GM21737 (cell line): ENCODE measurements around the gene OXNAD1.
A peak's percentile ranks its signal among the peaks of the same experiment; 100 is the strongest.

Source experiments
- ATAC-seq: cut with Tn5 transposase; IDR thresholded peaks from one replicate; pipeline ENCODE4 v1.9.1; 2021; ENCODE audit warnings: mild to moderate bottlenecking, moderate library complexity; ENCODE audit not compliant: unreplicated experiment

Gene OXNAD1

GRCh38 chr3:16277471-16277870, 12.5 kb downstream of the OXNAD1 start:
- no peak for ATAC-seq

DNA sequence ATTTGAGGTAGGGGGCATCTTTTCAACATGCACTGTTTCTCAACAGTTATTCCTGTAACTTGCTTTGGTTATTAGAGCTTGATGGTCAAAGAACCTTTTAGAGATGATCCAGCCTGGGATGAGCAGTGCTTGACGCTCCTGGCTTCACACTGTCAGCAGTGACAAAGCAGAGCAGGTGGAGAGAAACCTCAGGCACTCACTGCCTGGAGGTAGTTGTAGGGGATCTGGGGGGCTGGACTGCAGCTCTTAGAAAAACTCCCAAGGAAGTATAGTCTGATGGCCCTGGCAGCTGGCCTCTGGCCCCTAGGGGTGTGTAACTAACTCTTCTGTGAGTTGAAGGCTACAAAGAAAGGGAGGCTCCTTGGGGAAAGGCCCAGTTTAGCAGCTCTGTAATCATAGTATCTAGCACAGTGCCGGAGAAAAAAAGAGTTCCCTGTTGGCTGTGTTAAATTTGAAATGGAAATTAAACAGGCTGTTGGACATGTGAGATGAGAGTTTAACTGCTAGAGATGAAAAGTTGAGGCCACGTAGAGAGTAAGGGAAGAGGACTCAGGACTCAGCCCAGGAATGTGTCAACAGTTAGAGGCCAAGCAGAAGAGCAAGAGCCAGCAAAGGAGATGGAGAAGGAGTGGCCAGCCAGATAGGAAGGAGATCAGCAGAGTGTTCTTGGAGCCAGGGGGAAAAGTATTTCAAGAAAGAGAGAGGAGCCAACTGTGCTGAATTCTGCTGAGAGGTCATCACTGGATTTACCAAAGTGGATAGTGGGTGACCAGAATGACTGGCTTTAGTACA, 14.2 kb downstream of the OXNAD1 start:
- ATAC-seq: no peak

DNA sequence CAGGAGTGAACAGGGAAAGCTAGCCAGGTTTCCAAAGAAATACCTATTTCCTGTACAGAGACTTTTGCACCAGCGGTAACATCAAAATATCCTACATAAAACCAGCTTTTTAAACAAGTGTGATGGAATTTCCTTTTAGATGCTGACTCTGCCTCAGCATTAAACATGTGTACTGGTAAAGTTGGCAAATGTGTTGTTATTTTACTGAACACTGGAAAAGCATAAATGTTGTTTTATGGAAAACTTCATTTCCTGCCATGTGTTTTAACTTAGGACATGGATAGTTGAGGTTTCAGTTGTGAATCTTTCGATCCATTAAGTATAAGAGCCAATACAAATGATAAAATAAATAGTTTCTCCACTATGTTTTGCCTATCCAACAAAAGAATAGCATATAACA, 15.7 kb downstream of the OXNAD1 start:
- no peak for ATAC-seq

DNA sequence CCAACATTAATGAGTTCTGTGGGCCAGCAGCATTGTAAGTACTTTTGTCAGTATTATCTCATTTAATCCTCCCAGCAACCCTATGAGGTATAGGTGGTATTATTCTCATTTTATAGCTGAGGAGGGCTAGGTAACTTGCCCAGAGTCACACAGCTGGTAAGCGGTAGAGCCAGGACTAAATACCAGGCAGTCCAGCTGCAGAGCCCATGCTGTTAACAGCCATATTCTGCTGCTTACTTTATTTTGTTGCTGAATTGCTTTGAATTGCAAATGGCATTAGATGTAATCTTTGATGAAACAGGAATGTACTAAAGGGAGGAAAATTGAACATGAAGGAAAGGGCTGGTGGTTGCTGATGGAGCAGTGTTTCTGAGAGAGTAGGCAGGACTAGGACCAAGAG, 19.6 kb downstream of the OXNAD1 start:
- no peak for ATAC-seq

- ATAC-seq: peak; percentile 64
These were observed 21.1 kb downstream of the OXNAD1 start for GRCh38 chr3:16286161-16286560.

DNA sequence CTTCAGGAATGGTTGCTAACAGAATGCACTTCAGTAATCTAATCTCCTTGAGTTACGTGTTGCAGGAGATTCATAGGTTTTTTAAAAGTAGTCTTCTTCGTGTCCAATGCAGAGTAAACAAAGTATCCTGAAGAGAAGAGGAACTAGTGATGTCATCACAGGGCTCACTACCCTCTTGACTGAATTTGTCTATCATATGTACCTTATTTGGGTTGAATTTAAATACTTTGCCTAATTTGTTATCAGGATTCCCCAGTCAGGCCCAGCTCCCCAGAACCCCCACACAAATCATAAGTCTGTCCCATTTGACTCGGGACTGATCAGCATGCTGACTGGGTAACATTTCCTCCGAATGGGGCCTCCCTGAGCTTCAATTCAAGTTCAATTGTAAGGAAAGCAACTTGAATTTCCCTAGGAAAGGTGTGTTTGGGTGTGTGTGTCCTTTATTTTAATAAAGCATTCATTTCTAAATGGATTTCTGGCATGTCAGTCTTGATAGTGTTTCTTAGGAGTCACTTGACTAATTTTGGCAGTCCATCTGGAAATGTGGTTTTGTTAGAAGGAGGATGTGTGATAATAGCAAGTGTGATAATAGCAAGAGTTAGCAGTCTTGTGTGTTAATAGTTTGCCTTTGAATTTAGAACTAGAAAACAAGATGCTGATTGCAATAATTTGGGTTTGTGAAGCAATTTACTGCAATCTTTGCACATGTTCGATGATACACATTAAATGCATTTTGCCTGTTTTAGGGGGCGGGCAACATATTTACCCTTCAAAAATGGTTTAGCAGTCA, 21.9 kb downstream of the OXNAD1 start:
- no peak for ATAC-seq

DNA sequence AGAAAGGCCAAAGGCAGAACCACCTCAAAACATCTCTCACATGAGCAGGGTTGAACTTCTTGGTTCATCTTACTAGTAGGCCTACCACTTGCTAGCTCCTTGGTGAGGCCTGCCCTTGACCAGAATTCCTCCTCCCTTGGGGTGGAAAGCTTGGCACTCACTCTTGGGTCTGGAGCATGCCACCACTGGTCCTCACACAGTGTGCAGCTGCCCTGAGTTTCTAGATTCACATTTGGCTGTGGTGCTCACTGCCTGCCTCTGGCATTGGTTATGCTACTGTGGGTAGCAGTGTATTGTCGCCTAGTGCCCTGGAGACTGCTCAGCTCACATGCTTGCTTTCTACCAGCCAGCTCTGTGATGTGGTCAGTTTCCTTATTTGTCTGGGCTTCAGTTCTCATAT, 23.7 kb downstream of the OXNAD1 start:
- ATAC-seq: no peak

DNA sequence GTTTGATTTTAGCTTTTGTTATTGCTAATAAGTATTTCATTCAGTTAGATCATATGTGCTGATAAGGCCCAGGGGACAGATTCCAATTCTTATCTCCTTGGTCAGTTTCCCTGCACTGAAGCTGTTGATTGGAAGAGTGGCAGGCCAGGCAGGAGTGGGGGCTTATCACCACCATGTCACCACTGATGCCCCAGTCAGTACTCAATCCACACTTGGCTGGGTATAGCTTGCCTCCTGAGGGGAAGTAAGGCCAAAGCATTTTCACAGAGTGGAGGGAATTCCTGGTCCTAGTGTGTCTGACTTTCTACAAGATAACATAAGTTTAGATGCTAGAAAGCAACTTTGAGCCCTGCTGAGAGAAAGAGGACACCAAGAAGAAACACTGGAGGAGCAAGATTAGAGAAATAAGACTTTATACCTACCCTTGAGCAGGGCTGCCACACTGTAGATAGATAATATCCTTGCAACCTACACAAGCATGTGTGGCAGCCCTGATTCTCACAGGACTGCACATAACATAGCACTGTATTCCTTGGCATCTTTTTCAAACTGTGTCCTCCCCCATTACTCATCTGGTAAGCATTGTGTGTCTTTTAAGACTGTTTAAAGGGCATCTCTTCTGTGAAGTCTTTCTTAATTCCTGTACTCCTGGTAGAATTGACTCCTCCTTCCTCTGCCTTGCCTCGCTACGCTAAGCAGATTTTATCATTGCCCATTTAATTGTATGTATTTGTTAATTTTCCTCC, 24.3 kb downstream of the OXNAD1 start:
- ATAC-seq: no peak

GRCh38 chr3:16290007-16290826, 25.2 kb downstream of the OXNAD1 start:
- peak; percentile 41 for ATAC-seq

- no peak for ATAC-seq
These were observed 25.8 kb downstream of the OXNAD1 start for GRCh38 chr3:16290827-16291196.

- no peak for ATAC-seq
These were observed 29.8 kb downstream of the OXNAD1 start for GRCh38 chr3:16294844-16295243.

DNA sequence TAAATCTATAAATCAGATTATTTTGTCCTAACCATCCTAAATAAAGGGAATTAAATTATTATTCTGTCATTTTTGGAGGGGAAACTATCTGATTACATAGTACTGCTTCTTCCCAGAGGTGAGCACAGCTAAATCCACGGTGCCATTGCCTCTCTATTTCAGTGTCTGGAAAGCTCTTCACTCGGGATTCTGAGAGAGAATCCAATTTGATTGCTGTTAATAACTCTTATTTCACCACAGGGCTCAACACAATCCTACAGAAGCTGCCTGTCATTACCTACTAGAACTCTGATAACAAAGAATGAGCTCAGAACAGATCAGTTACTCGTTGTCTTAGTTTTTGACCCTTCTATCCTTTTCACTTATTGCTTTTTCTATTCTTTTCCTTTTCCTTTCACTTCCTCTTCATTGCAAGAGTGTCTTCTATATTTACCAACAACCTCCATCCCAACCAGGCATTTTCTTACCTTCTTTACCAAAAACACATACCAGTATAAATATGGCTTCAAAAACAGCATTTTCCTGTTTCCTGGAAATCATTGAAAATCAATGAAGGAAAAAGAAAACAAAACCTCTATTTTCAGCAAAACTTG, 30.4 kb downstream of the OXNAD1 start:
- no peak for ATAC-seq

GRCh38 chr3:16297997-16298885, 33.2 kb downstream of the OXNAD1 start:
- ATAC-seq: no peak

DNA sequence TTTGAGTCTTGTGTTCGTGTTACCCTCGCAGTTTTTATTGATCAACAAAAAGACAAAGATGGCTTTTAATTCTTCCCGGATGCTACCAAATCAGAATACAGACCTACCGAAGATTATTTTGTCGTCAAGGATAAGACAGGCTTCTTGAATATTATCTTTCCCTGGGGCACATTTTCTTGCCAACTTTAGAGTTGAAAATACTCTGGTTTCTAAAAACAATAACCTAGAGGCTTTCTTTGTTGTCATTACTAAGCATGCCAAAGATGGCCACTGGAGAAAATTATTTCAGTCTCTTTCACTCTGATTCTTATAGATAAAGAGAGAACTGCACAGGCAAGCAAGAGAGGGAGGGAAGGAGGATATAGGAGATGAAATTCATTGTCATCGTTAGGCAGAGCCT, 33.9 kb downstream of the OXNAD1 start:
- ATAC-seq: no peak

DNA sequence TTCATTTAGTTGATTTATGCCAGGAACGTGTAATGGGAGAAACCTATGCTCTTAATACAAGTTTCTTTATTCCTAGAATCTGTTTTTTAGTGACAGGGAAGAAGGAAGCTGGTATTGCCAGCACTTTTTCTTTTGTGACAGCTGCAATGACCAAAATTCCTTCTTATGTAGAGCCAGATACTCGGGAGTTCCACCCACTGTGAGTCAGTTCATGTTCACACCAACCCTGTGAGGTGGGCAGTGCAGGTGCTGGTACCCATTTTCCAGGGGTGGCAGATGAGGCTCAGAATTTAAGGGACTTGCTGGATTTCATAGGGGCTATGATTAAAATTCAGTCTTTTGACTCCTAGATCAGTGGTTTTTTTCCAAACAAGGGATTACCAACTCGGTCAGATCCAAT, 34.7 kb downstream of the OXNAD1 start:
- ATAC-seq: no peak

DNA sequence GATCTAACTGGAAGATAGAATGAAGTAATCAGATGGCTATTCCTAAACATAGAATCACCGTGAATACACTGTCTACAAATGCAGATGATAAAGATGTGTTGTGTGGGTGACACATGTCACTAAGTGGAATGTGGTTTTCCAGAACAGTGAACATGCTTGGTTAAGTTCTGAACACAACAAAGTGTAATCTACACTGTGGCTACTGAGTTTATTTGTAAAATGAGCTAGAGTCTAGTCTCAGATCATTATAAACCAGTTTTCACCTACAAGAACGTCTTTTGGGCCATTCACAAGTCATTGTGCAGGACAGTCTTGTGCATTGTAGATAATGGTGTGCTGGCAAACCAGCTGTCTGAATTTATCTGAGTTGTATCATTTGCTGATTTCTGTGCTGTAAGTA, 35.3 kb downstream of the OXNAD1 start:
- ATAC-seq: no peak

GRCh38 chr3:16300881-16301359, 35.9 kb downstream of the OXNAD1 start:
- peak; percentile 75 for ATAC-seq

DNA sequence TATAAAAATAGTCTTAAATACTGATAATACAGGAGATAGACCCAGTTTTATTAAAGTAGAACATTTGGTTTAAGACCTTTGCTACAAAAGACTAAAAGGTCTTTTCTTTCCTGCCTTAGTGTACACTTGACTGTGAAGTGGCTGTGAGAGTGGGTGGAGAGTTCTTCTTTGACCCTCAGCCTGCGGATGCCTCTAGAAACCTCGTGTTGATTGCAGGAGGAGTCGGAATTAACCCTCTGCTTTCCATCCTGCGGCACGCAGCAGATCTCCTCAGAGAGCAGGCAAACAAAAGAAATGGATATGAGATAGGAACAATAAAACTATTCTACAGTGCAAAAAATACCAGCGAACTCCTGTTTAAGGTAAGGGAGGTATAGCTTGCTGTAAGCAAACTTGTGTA, 36.5 kb downstream of the OXNAD1 start:
- ATAC-seq: no peak

DNA sequence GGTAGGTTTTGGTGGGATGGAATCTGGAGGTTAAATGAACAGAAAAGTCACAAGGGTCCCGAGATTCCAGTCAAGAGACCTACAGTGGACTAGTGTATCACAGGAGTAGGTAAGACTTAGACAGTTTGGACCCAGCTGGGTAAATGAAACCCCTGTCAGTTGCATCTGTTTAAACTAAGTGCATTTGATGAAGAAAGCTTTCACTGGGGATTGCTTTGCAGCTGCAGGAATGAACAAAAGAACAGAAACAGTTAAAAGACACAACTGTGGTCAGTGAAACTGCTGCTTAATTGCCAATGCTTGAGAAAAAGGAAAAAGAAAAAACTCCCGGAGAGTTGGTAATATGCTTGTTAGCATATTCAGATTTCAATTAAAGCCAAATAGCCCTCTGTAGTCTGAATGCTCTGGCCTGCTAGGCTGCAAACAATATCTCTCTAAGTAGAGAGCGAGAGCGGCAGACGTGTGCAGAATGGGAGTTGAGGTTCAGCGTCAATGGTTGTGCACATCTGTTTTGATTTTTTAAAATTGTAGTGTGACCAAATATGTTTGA, 37.1 kb downstream of the OXNAD1 start:
- no peak for ATAC-seq
